GM12875 (cell line): ENCODE data around the gene DUSP22.

Source experiments
- H3K4me3 ChIP-seq: one replicate; pipeline ENCODE4 v1.5.1; 2011; ENCODE audit warnings: low read depth, low read length, control low read depth
- CTCF ChIP-seq: IDR thresholded peaks from 2 replicates; pipeline ENCODE4 v1.5.1; 2011; ENCODE audit warnings: low read depth, mild to moderate bottlenecking, control low read depth, inconsistent platforms, low read length, moderate library complexity, borderline replicate concordance; ENCODE audit not compliant: insufficient read depth

DUSP22 gene

GRCh38 chr6:342832-343179, 50.5 kb downstream of the DUSP22 start:
- no peak for TF ChIP-seq CTCF
- H3K4me3 ChIP-seq, result no peak overlapping the region

- no peak for TF ChIP-seq CTCF
Observed at GRCh38 chr6:343226-343935, 51.1 kb downstream of the DUSP22 start.

GRCh38 chr6:343960-344815, 51.9 kb downstream of the DUSP22 start:
- TF ChIP-seq CTCF, result no peak
- no peak overlapping the region for H3K4me3 ChIP-seq

More at GRCh38 chr6:343226-343935, 51.1 kb downstream of the DUSP22 start:
- H3K4me3 ChIP-seq, result no peak overlapping the region

- TF ChIP-seq CTCF, result no peak
- H3K4me3 ChIP-seq, result no peak overlapping the region
Observed at GRCh38 chr6:344816-345340, 52.6 kb downstream of the DUSP22 start.

- no peak for TF ChIP-seq CTCF
- H3K4me3 ChIP-seq, result no peak overlapping the region
Observed at GRCh38 chr6:345747-346385, 53.6 kb downstream of the DUSP22 start.

- no peak overlapping the region for H3K4me3 ChIP-seq
- no peak for TF ChIP-seq CTCF
Observed at GRCh38 chr6:346386-347030, 54.2 kb downstream of the DUSP22 start.
